ENCODE data around the gene BICD1.

GRCh38 chr12:32240162-32240561, 133.5 kb downstream of the BICD1 start:
- TF ChIP-seq KAT7 (CRISPR knock-in tag; IDR thresholded peaks at IDR 0.05; ENCODE audit: borderline replicate concordance) (no peak), EZH2 (conservative IDR thresholded peaks at IDR 0.05; ENCODE audit: low read depth, low read length) (no peak), ZSCAN12 (CRISPR knock-in tag; IDR thresholded peaks at IDR 0.05) (no peak), TAF1 (CRISPR knock-in tag; IDR thresholded peaks at IDR 0.05) (no peak), CCAR2 (optimal IDR thresholded peaks at IDR 0.05; ENCODE audit: low read depth, low read length) (no peak), CTCF (CRISPR knock-in tag; IDR thresholded peaks at IDR 0.05) (no peak), KDM4B (CRISPR knock-in tag; IDR thresholded peaks at IDR 0.05) (no peak), ZNF414 (CRISPR knock-in tag; IDR thresholded peaks at IDR 0.05) (no peak)

Measured in HepG2 (cell line).